IPS DF 4.7 (cell line): ENCODE data around the gene TSNAX.
"Not testable (repeated sequence)": the region's sequence is repeated elsewhere in the genome, so short reads cannot be mapped to it uniquely, and the experiment has no call there.

Experiments
- DNase-seq: peaks from one replicate; pipeline ENCODE4 v3.0.0-alpha.2; 2013; ENCODE audit warnings: low spot score; ENCODE audit errors: extremely low read depth

Gene TSNAX

GRCh38 chr1:231561647-231562383, 33.3 kb downstream of the TSNAX start:
- DNase-seq, result no peak

GRCh38 chr1:231563247-231563646, 34.8 kb downstream of the TSNAX start:
- DNase-seq, result no peak

- no peak for DNase-seq
These were observed 35.9 kb downstream of the TSNAX start for GRCh38 chr1:231564373-231564772.

GRCh38 chr1:231566496-231566895, 38.0 kb downstream of the TSNAX start:
- no peak for DNase-seq

- DNase-seq, result not testable (repeated sequence)
These were observed 41.8 kb downstream of the TSNAX start for GRCh38 chr1:231570262-231570661.

- no peak for DNase-seq
These were observed 43.4 kb downstream of the TSNAX start for GRCh38 chr1:231571904-231572303.

- DNase-seq, result no peak
These were observed 47.0 kb downstream of the TSNAX start for GRCh38 chr1:231575472-231575871.

- DNase-seq, result no peak
These were observed 48.6 kb downstream of the TSNAX start for GRCh38 chr1:231576804-231577718.

- no peak for DNase-seq
These were observed 52.4 kb downstream of the TSNAX start for GRCh38 chr1:231580874-231581273.

- no peak for DNase-seq
These were observed 53.4 kb downstream of the TSNAX start for GRCh38 chr1:231581859-231582258.

- no peak for DNase-seq
These were observed 54.9 kb downstream of the TSNAX start for GRCh38 chr1:231583376-231583775.

GRCh38 chr1:231584117-231584516, 55.6 kb downstream of the TSNAX start:
- DNase-seq, result no peak

- no peak for DNase-seq
These were observed 56.5 kb downstream of the TSNAX start for GRCh38 chr1:231584921-231585320.

- DNase-seq, result no peak
These were observed 62.2 kb downstream of the TSNAX start for GRCh38 chr1:231590453-231591198.

GRCh38 chr1:231591466-231591865, 63.0 kb downstream of the TSNAX start:
- no peak for DNase-seq

- no peak for DNase-seq
These were observed 64.3 kb downstream of the TSNAX start for GRCh38 chr1:231592809-231593208.

GRCh38 chr1:231593264-231593663, 64.8 kb downstream of the TSNAX start:
- not testable (repeated sequence) for DNase-seq

- DNase-seq, result no peak
These were observed 65.7 kb downstream of the TSNAX start for GRCh38 chr1:231594123-231594522.

- DNase-seq, result no peak
These were observed 66.3 kb downstream of the TSNAX start for GRCh38 chr1:231594749-231595148.

GRCh38 chr1:231596337-231596791, 67.9 kb downstream of the TSNAX start:
- DNase-seq, result no peak

GRCh38 chr1:231597971-231598370, 69.5 kb downstream of the TSNAX start:
- no peak for DNase-seq
